ENCODE data around the gene CAP1. TPM values are rescaled to one million over a fixed set of nuclear protein-coding genes. Genes with fewer than 3 reads are reported as not detected.

Gene CAP1
- total RNA-seq, 6 experiments from 2014 or later = 665 to 743 (median 688) TPM

DNA sequence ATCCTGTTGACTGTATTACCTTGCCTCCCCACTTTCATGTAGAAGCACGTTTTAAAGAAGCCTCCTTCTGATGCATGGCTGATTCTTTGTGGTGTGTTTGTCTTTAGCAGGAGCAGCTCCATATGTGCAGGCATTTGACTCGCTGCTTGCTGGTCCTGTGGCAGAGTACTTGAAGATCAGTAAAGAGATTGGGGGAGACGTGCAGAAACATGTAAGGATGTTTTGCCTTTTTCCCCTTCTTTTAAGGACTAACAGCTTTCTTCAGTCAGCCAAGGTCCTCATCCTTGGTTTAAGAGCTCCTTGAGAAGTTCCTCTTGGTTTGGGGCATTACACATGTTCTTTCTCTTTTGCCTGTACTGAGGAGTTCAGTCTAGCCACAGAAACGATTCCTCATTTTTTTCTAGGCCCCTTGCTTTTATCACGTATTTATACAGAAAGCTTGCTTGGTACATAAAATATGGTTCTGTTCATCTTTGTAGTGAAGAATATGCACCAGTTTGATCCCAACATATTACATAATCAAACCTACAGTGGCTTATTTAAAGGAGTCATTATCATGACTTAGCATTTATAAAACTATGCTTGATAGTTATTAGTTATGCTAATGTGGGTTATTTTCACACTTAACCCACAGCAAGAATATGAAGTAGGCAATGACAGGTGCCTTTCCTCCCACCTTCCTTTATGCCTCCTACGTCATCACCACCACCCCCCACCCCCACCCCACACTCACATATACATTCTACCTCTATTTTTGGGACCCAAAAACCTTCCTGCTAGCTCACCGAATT is 19.6 kb downstream of the CAP1 start:
- Mint-ChIP-seq H3K4me3 (peak overlapping the region; percentile 31; the same call in 1 of the 2 replicates), H3K36me3 (ENCODE audit: low read depth) (peaks cover 43% of the 10 kb centered on the region), H3K9me3 (no peaks in the 10 kb centered on the region), H3K4me1 (ENCODE audit: low read depth) (peaks cover 65% of the 10 kb centered on the region), H3K27ac (peak overlapping the region; percentile 67), H3K27me3 (ENCODE audit: insufficient read depth) (no peaks in the 10 kb centered on the region; the same call in 1 of the 2 replicates)
- no peak for DNase-seq
- TF ChIP-seq CTCF (IDR thresholded peaks at IDR 0.05) = no peak

- no peak for DNase-seq
- H3K27me3 Mint-ChIP-seq (ENCODE audit: insufficient read depth) = no peaks in the 10 kb centered on the region; the same call in 1 of the 2 replicates
- peaks cover 41% of the 10 kb centered on the region for H3K4me1 Mint-ChIP-seq (ENCODE audit: low read depth)
- H3K9me3 Mint-ChIP-seq = no peaks in the 10 kb centered on the region
- peaks cover 58% of the 10 kb centered on the region for H3K36me3 Mint-ChIP-seq (ENCODE audit: low read depth)
- H3K4me3 Mint-ChIP-seq = no peak overlapping the region
- no peak overlapping the region for H3K27ac Mint-ChIP-seq
- no peak for TF ChIP-seq CTCF (IDR thresholded peaks at IDR 0.05)
These were observed 24.4 kb downstream of the CAP1 start for GRCh38 chr1:40064797-40065499.

- DNase-seq = no peak
These were observed 26.5 kb downstream of the CAP1 start for GRCh38 chr1:40067023-40067422.

GRCh38 chr1:40067851-40068250 is 27.3 kb downstream of the CAP1 start:
- Mint-ChIP-seq H3K36me3 (ENCODE audit: low read depth) (peaks cover 74% of the 10 kb centered on the region), H3K27ac (peak overlapping the region; percentile 42; the same call in 1 of the 2 replicates), H3K9me3 (no peaks in the 10 kb centered on the region), H3K4me1 (ENCODE audit: low read depth) (peaks cover 34% of the 10 kb centered on the region), H3K4me3 (no peak overlapping the region), H3K27me3 (ENCODE audit: insufficient read depth) (no peaks in the 10 kb centered on the region; the same call in 1 of the 2 replicates)
- DNase-seq = no peak
- no peak for TF ChIP-seq CTCF (IDR thresholded peaks at IDR 0.05)

More at GRCh38 chr1:40067023-40067422, 26.5 kb downstream of the CAP1 start:
- Mint-ChIP-seq H3K27ac (peak overlapping the region; percentile 49), H3K9me3 (no peaks in the 10 kb centered on the region), H3K27me3 (ENCODE audit: insufficient read depth) (no peaks in the 10 kb centered on the region; the same call in 1 of the 2 replicates), H3K4me3 (no peak overlapping the region), H3K36me3 (ENCODE audit: low read depth) (peaks cover 67% of the 10 kb centered on the region), H3K4me1 (ENCODE audit: low read depth) (peaks cover 34% of the 10 kb centered on the region)
- no peak for TF ChIP-seq CTCF (IDR thresholded peaks at IDR 0.05)

- Mint-ChIP-seq H3K4me3 (no peak overlapping the region), H3K4me1 (ENCODE audit: low read depth) (peaks cover 13% of the 10 kb centered on the region), H3K9me3 (no peaks in the 10 kb centered on the region), H3K27ac (peak overlapping the region; percentile 36; the same call in 1 of the 2 replicates), H3K27me3 (ENCODE audit: insufficient read depth) (peaks cover 2% of the 10 kb centered on the region; the same call in 1 of the 2 replicates), H3K36me3 (ENCODE audit: low read depth) (peaks cover 47% of the 10 kb centered on the region)
- DNase-seq = no peak
- TF ChIP-seq CTCF (IDR thresholded peaks at IDR 0.05) = no peak
These were observed 31.6 kb downstream of the CAP1 start for GRCh38 chr1:40072142-40072541.

Measured in HFFc6 (cell line).